ENCODE results near the gene NDUFS7. TPM values are rescaled to one million over a fixed set of nuclear protein-coding genes. Genes with fewer than 3 reads are reported as not detected.
A peak's percentile ranks its signal among the peaks of the same experiment; 100 is the strongest.

Gene NDUFS7
- polyA plus RNA-seq (ENCODE audit: insufficient read length in 4 of 4) = 100 to 1,000 TPM in 1 of 4 donors, 10 to 100 TPM in 3; 50.1 to 105 (median 55.7) TPM

GRCh38 chr19:1383312-1384084, at the start of gene NDUFS7:
Gene NDUFS7 (plus strand): TSS chr19:1383907. CDS start chr19:1383927, 20 bp downstream.
- DNase-seq (ENCODE audit: low read depth in 4 of 4, low spot score in 3 of 4) = peak; percentile 86 to 89 (median 88)

GRCh38 chr19:1336079-1336684, 47.5 kb upstream of the NDUFS7 start:
- DNase-seq (ENCODE audit: low read depth in 4 of 4, low spot score in 3 of 4) = no peak

DNA sequence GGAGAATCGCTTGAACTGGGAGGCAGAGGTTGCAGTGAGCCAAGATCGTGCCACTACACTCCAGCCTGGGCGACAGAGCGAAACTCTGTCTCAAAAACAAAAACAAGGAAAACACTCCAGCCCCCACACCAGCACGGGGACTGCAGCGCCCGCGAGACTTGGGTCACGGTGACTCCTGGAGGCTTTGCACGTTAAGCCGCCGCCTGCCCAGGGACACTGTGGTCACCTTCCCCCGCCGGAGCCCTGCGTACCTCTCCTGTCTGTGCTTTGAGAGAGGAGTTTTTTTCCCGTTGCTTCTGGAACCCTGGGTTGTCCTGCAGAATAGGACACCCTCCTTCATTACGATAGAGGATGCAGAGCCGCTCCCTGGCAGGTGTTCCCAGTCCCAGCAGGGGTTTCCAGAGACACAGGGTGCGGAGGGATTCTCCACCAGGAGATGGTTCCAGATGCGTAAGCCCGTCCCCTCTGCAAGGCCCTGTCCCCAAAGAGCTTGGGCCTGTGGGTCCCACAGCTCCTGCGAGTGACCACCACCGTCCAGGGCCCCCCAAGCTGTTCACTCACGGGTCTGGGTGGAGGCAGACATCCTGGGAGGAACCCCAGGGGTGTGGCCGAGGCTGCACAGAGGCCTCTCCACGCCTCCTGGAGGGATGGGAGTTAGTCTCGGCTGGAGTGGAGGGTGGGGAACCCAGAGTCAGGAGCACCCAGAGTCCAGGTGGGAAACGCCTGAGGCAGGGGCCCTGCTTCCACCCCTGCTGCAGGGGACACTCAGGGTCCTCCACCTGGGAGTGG, 42.8 kb upstream of the NDUFS7 start:
- DNase-seq (ENCODE audit: low read depth in 4 of 4, low spot score in 3 of 4) = no peak

DNA sequence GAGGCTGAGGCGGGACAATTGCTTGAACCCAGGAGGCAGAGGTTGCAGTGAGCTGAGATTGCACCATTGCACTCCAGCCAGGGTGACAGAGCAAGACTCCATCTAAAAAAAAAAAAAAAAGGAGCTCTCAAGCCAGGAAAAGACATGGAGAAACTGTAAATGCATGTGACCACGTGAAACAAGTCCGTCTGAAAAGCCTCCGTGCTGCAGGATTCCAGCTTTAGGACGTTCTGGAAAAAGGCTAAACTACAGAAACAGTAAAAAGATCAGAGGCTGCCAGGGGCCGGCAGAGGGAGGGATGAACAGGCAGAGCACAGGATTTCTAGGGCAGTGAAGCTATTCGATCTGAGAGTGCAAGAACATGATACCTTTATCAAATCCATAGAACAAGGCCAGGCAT, 40.7 kb upstream of the NDUFS7 start:
- DNase-seq (ENCODE audit: low read depth in 4 of 4, low spot score in 3 of 4) = no peak

DNA sequence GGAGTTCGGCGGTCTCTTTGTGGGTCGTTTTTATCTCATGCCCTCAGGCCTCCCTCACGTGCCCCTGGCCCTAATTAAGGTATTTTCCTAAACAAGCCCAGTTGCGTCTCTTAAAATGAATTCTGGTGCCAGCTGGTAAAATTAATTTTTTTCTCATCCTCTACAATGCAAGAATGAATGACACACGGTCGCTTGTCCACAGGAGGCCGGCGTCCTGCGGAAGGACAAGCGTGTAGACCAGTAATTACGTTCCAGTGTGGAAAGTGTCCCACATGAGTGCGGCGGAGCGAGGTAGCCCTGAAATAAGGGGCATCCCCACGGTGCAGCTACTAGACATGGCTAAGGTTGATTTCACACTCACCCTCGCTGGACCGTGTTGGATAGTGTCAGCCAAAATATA, 34.5 kb upstream of the NDUFS7 start:
- DNase-seq (ENCODE audit: low read depth in 4 of 4, low spot score in 3 of 4) = no peak

GRCh38 chr19:1350867-1351266, 32.8 kb upstream of the NDUFS7 start:
- no peak for DNase-seq (ENCODE audit: low read depth in 4 of 4, low spot score in 3 of 4)

- DNase-seq (ENCODE audit: low read depth in 4 of 4, low spot score in 3 of 4) = no peak
These were observed 32.3 kb upstream of the NDUFS7 start for GRCh38 chr19:1351381-1351851.

DNA sequence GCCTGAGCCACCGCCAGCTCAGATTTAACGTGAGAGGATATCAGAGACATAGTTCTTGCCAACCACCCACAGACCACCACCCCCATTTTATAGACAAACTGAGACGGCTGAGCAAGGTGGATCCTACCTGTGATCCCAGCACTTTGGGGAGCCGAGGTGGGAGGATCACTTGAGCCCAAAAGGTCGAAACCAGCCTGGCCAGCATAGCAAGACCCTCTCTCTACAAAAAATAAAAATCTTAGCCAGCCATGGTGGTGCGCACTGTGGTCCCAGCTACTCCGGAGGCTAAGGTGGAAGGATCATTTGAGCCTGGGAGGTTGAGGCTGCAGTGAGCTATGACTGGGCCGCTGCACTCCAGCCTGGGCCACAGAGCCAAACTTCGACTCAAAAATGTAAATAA, 30.6 kb upstream of the NDUFS7 start:
- DNase-seq (ENCODE audit: low read depth in 4 of 4, low spot score in 3 of 4) = no peak

- DNase-seq (ENCODE audit: low read depth in 4 of 4, low spot score in 3 of 4) = no peak
These were observed 28.6 kb upstream of the NDUFS7 start for GRCh38 chr19:1354970-1355567.

- peak in 1 of 4 donors; percentile 22 for DNase-seq (ENCODE audit: low read depth in 4 of 4, low spot score in 3 of 4)
These were observed 27.9 kb upstream of the NDUFS7 start for GRCh38 chr19:1355568-1356507.

- DNase-seq (ENCODE audit: low read depth in 4 of 4, low spot score in 3 of 4) = peak in 2 of 4 donors; percentile 64 to 73
These were observed 27.2 kb upstream of the NDUFS7 start for GRCh38 chr19:1356508-1356865.

- no peak for DNase-seq (ENCODE audit: low read depth in 4 of 4, low spot score in 3 of 4)
These were observed 26.1 kb upstream of the NDUFS7 start for GRCh38 chr19:1357531-1358109.

- no peak for DNase-seq (ENCODE audit: low read depth in 4 of 4, low spot score in 3 of 4)
These were observed 23.4 kb upstream of the NDUFS7 start for GRCh38 chr19:1360126-1360817.

DNA sequence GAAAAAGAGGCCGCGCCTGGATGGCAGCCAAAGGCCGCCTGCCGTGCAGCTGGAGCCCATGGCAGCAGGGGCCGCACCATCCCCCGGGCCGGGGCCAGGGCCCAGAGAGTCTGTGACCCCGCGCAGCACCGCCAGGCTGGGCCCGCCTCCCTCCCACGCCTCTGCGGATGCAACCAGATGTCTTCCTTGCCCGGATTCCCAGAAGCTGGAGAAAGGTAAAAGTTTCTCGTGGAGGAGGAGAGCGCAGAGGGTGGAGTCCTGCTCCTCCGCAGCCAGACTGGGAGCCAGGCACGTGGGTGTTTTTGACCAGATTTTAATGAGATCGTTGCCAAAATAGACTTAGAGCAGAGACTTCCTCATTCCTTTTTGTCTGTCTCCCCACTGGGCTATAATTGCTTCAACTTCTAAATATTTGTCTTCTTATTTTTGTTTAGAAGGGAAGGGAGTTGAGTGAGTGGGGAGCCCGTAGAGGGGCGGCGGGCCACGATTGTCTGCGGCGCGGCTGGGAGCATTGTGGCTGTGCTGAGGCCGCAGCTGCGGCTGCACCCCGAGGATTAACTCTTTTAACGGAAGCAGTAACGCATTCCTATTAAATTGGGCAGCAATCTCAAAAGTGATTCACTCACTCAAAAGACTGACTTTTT, 22.8 kb upstream of the NDUFS7 start:
- peak in 1 of 4 donors; percentile 39 for DNase-seq (ENCODE audit: low read depth in 4 of 4, low spot score in 3 of 4)

GRCh38 chr19:1361601-1362386, 21.9 kb upstream of the NDUFS7 start:
- no peak for DNase-seq (ENCODE audit: low read depth in 4 of 4, low spot score in 3 of 4)

- DNase-seq (ENCODE audit: low read depth in 4 of 4, low spot score in 3 of 4) = no peak
These were observed 21.1 kb upstream of the NDUFS7 start for GRCh38 chr19:1362387-1363257.

DNA sequence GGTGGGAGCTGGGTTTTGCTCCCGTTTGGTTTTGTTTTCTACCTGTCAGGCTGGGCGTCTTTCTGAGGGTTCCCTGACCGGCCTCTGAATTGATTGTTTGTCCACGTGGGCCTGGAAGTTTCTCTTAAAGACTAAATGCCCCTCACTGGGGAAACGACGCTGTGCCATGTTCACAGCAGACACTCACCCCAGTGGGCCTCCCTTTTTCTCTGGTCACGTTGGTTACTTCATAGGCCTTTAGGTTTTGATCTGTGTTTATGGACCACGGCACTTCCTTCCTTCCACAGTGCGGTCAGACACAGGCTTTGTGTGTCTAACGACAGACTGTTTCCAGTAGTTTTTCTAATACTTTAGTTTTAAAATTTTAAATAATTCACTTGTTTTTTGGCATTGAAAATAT, 20.1 kb upstream of the NDUFS7 start:
- DNase-seq (ENCODE audit: low read depth in 4 of 4, low spot score in 3 of 4) = no peak
